Peyer's patch (tissue), 4 donors: Measurements from ENCODE around the gene CEP350.

ENCODE experiments used
- POLR2A ChIP-seq, 2 donors: fragments of 450-650 bp; IDR thresholded peaks; one replicate each; pipeline ENCODE4 v1.5.1; 2017; ENCODE audit warnings: antibody characterized with exemption in 2 of 2, mild to moderate bottlenecking in 2 of 2, moderate library complexity in 2 of 2
- TF ChIP-seq, protein P1 (sequence below), 6 experiments: fragments of 450-650 bp in 4 of 6; fragments of 200-600 bp in 2 of 6; sonication (generic) in 1 of 6; IDR thresholded peaks; one replicate each; pipeline ENCODE4 v1.5.1; 2017 to 2019; ENCODE audit warnings: antibody characterized with exemption in 6 of 6, mild to moderate bottlenecking in 3 of 6, moderate library complexity in 1 of 6

DNA sequence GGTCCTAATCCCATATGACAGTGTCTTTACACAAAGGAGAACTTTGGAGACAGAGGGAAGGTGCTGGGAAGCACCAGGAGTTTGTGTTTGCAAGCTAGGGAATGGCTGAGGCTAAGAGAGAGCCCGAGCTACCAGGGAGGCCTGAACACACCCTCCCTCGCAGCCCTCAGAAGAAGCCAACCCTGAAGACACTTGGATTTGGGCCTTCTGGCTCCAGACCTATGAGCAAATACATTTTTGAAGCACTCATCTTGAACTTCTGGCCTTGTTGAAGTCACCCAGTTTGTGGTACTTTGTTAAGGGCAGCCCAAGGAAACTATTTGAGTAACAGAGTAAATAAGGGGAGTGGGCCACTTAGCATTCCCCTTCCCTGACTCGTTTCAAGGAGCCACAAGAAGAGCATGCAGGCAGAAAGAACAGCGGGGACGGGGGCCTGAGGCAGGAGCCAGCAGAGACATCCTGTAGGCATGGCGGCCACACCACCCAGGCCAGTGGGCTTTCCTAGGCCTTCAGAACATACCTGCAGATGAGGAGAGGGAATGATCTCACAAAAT is 186.8 kb downstream of the CEP350 start:
- TF ChIP-seq, protein P1, sequence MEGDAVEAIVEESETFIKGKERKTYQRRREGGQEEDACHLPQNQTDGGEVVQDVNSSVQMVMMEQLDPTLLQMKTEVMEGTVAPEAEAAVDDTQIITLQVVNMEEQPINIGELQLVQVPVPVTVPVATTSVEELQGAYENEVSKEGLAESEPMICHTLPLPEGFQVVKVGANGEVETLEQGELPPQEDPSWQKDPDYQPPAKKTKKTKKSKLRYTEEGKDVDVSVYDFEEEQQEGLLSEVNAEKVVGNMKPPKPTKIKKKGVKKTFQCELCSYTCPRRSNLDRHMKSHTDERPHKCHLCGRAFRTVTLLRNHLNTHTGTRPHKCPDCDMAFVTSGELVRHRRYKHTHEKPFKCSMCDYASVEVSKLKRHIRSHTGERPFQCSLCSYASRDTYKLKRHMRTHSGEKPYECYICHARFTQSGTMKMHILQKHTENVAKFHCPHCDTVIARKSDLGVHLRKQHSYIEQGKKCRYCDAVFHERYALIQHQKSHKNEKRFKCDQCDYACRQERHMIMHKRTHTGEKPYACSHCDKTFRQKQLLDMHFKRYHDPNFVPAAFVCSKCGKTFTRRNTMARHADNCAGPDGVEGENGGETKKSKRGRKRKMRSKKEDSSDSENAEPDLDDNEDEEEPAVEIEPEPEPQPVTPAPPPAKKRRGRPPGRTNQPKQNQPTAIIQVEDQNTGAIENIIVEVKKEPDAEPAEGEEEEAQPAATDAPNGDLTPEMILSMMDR (IDR thresholded peaks at IDR 0.05): no peak
- TF ChIP-seq POLR2A (IDR thresholded peaks at IDR 0.05): no peak
